T-cell (primary cell): Measurements from ENCODE around the gene APPBP2. TPM values are rescaled to one million over a fixed set of nuclear protein-coding genes. Genes with fewer than 3 reads are reported as not detected.
"Not testable (repeated sequence)": the region's sequence is repeated elsewhere in the genome, so short reads cannot be mapped to it uniquely, and the experiment has no call there.

Source experiments
- ATAC-seq, 4 experiments: fragments of 200-7000 bp in 3 of 4; fragments of 150-1000 bp in 1 of 4; cut with Tn5 transposase; replicated peaks in 1 of 4; 1 replicate in 3 of 4; 2 replicates in 1 of 4; pipeline ENCODE4 v1.10.0; 2021; ENCODE audit warnings: moderate library complexity in 3 of 4, mild to moderate bottlenecking in 2 of 4, moderate number of reproducible peaks in 1 of 4
- CTCF ChIA-PET, 2 donors: fragments of 300-600 bp; sonication (Branson Sonifier 250); formaldehyde crosslinking; loops; one replicate each; lab custom pipeline; 2022; ENCODE audit warnings: antibody characterized with exemption in 2 of 2; lab: Charles Lee
- POLR2A ChIA-PET, 2 donors: fragments of 300-600 bp; sonication (Branson Sonifier 250); formaldehyde crosslinking; loops; one replicate each; lab custom pipeline; 2022; ENCODE audit warnings: antibody characterized with exemption in 2 of 2; lab: Charles Lee
- DNase-seq, 35 experiments: peaks; one replicate each; pipeline versions ENCODE4 v3.0.0 to v3.0.0-alpha.2; 2013 to 2023
- H3K27ac ChIP-seq: one replicate; pipeline ENCODE4 v1.5.1; 2013; ENCODE audit warnings: low read length
- H3K27me3 ChIP-seq, 2 experiments: replicated peaks in 1 of 2; 1 replicate in 1 of 2; 2 replicates in 1 of 2; pipeline versions ENCODE4 v1.6.1 to v1.7.0; 2013; ENCODE audit warnings: low read length in 1 of 2, mixed read lengths in 1 of 2; ENCODE audit not compliant: control insufficient read depth in 2 of 2, insufficient read depth in 2 of 2; ENCODE audit errors: extremely low read depth in 1 of 2
- H3K36me3 ChIP-seq, 2 donors: 1 replicate in 1 of 2; 2 replicates in 1 of 2; pipeline versions ENCODE4 v1.6.1 to v1.7.0; 2013; ENCODE audit warnings: low read length in 1 of 2; ENCODE audit not compliant: control insufficient read depth in 2 of 2, insufficient read depth in 1 of 2; ENCODE audit errors: extremely low read depth in 1 of 2
- H3K4me1 ChIP-seq, 2 experiments: 1 replicate in 1 of 2; 2 replicates in 1 of 2; pipeline versions ENCODE4 v1.6.1 to v1.7.0; 2013; ENCODE audit warnings: low read length in 2 of 2, mixed read lengths in 1 of 2; ENCODE audit not compliant: insufficient read depth in 2 of 2, control insufficient read depth in 1 of 2; ENCODE audit errors: extremely low read depth in 1 of 2
- H3K4me3 ChIP-seq, 2 donors: 1 replicate in 1 of 2; 2 replicates in 1 of 2; pipeline versions ENCODE4 v1.5.1 to v1.7.0; 2013; ENCODE audit warnings: mild to moderate bottlenecking in 2 of 2, low read length in 1 of 2, moderate library complexity in 1 of 2; ENCODE audit not compliant: control insufficient read depth in 1 of 2; ENCODE audit errors: extremely low read depth in 1 of 2
- H3K9me3 ChIP-seq: 2 replicates; pipeline ENCODE4 v1.7.0; 2013
- H3K27ac Mint-ChIP-seq, 2 donors: one replicate each; pipeline ENCODE4 v1.8.0; 2020 to 2021; ENCODE audit warnings: mild to moderate bottlenecking in 2 of 2, mixed read lengths in 2 of 2
- H3K27me3 Mint-ChIP-seq, 2 donors: one replicate each; pipeline ENCODE4 v1.8.0; 2021 to 2022; ENCODE audit warnings: mixed read lengths in 2 of 2
- H3K36me3 Mint-ChIP-seq: one replicate; pipeline ENCODE4 v1.8.0; 2021; ENCODE audit warnings: mixed read lengths
- H3K4me1 Mint-ChIP-seq, 3 donors: one replicate each; pipeline ENCODE4 v1.8.0; 2020 to 2022; ENCODE audit warnings: mixed read lengths in 3 of 3, mild to moderate bottlenecking in 1 of 3
- H3K4me3 Mint-ChIP-seq, 3 donors: one replicate each; pipeline ENCODE4 v1.8.0; 2020 to 2022; ENCODE audit warnings: mild to moderate bottlenecking in 3 of 3, mixed read lengths in 3 of 3, moderate library complexity in 3 of 3
- H3K9me3 Mint-ChIP-seq, 3 donors: one replicate each; pipeline ENCODE4 v1.8.0; 2020 to 2022; ENCODE audit warnings: mixed read lengths in 3 of 3
- whole genome bisulfite sequencing: methylation state at CpG from one replicate; pipeline ENCODE4 v1.1.5; 2013; ENCODE audit warnings: missing lambda C conversion rate; ENCODE audit not compliant: insufficient coverage; 5-methylcytosine and 5-hydroxymethylcytosine counted together
- total RNA-seq, 35 experiments: library from RNA in 6 of 35; stranded (reverse) in 6 of 35; fragments of 120-200 nt in 1 of 35; gene quantifications; one replicate each; pipeline versions ENCODE4 v1.2.1 to v1.2.4 and lab custom pipeline; 2013 to 2026

APPBP2 gene
- total RNA-seq, 5 donors from 2014 or later (not counting 1 experiment from before 2014, with no cell fraction given): 32.2 to 42.0 (median 36.6) TPM

GRCh38 chr17:60501589-60501988, 24.5 kb downstream of the APPBP2 start:
- H3K4me3 Mint-ChIP-seq: no peak overlapping the region
- ATAC-seq (no peak), DNase-seq (no peak)
- Histone ChIP-seq H3K36me3 (peaks cover 0 to 23% of the 10 kb centered on the region in 2 donors), H3K9me3 (no peaks in the 10 kb centered on the region), H3K27me3 (no peaks in the 10 kb centered on the region), H3K27ac (no peak overlapping the region), H3K4me3 (no peak overlapping the region), H3K4me1 (no peaks in the 10 kb centered on the region)
- peaks cover 20% of the 10 kb centered on the region for H3K36me3 Mint-ChIP-seq
- WGBS: no CpG with 5 or more reads among the region's 2 CpGs
- no peaks in the 10 kb centered on the region for H3K9me3 Mint-ChIP-seq
- ChIA-PET POLR2A (no interaction called here), CTCF (no interaction called here)
- H3K27ac Mint-ChIP-seq: no peak overlapping the region
- H3K27me3 Mint-ChIP-seq: no peaks in the 10 kb centered on the region
- peaks cover 13 to 27% (median 23%) of the 10 kb centered on the region in 3 donors for H3K4me1 Mint-ChIP-seq

- Histone ChIP-seq H3K4me1 (no peaks in the 10 kb centered on the region), H3K36me3 (peaks cover 21 to 52% of the 10 kb centered on the region in 2 donors), H3K9me3 (peaks cover 5% of the 10 kb centered on the region), H3K27ac (no peak overlapping the region), H3K27me3 (no peaks in the 10 kb centered on the region), H3K4me3 (no peak overlapping the region)
- no peak overlapping the region for H3K4me3 Mint-ChIP-seq
- DNase-seq: no peak
- peaks cover 1 to 9% (median 5%) of the 10 kb centered on the region in 3 donors for H3K9me3 Mint-ChIP-seq
- peaks cover 3 to 6% (median 5%) of the 10 kb centered on the region in 3 donors for H3K4me1 Mint-ChIP-seq
- ChIA-PET CTCF (no interaction called here), POLR2A (no interaction called here)
- peaks cover 63% of the 10 kb centered on the region for H3K36me3 Mint-ChIP-seq
- no peak for ATAC-seq
- no peak overlapping the region for H3K27ac Mint-ChIP-seq
- H3K27me3 Mint-ChIP-seq: no peaks in the 10 kb centered on the region
These were observed 30.0 kb downstream of the APPBP2 start for GRCh38 chr17:60496041-60496440.

GRCh38 chr17:60495260-60495659, 30.8 kb downstream of the APPBP2 start:
- no peak overlapping the region for H3K4me3 Mint-ChIP-seq
- H3K9me3 ChIP-seq: peaks cover 5% of the 10 kb centered on the region
- ChIA-PET CTCF (interaction anchor here in 1 of 2 donors (0.7 kb wide), 1 partner anchor 1572 kb away, joined by 8 read pairs; no protein-coding TSS in a partner anchor), POLR2A (no interaction called here)
- peaks cover 3 to 6% (median 3%) of the 10 kb centered on the region in 3 donors for H3K4me1 Mint-ChIP-seq
- H3K36me3 ChIP-seq: peaks cover 21 to 52% of the 10 kb centered on the region in 2 donors
- ATAC-seq (no peak), DNase-seq (no peak)
- H3K4me3 ChIP-seq: no peak overlapping the region
- no peaks in the 10 kb centered on the region for H3K27me3 ChIP-seq
- no peaks in the 10 kb centered on the region for H3K4me1 ChIP-seq
- H3K27ac ChIP-seq: no peak overlapping the region
- no CpG with 5 or more reads among the region's 2 CpGs for WGBS
- no peak overlapping the region for H3K27ac Mint-ChIP-seq
- no peaks in the 10 kb centered on the region for H3K27me3 Mint-ChIP-seq
- peaks cover 5 to 14% (median 9%) of the 10 kb centered on the region in 3 donors for H3K9me3 Mint-ChIP-seq
- H3K36me3 Mint-ChIP-seq: peaks cover 71% of the 10 kb centered on the region

- 100% methylated on average over 2 of the region's 3 CpGs for WGBS
- H3K9me3 ChIP-seq: peaks cover 5% of the 10 kb centered on the region
- H3K36me3 ChIP-seq: peaks cover 21 to 51% of the 10 kb centered on the region in 2 donors
- Mint-ChIP-seq H3K27me3 (no peaks in the 10 kb centered on the region), H3K9me3 (peaks cover 5 to 14% (median 9%) of the 10 kb centered on the region in 3 donors), H3K36me3 (peaks cover 69% of the 10 kb centered on the region), H3K27ac (no peak overlapping the region), H3K4me3 (no peak overlapping the region), H3K4me1 (peaks cover 0 to 6% (median 0%) of the 10 kb centered on the region in 3 donors)
- H3K27ac ChIP-seq: no peak overlapping the region
- H3K4me1 ChIP-seq: no peaks in the 10 kb centered on the region
- no peak for ATAC-seq
- H3K4me3 ChIP-seq: no peak overlapping the region
- CTCF ChIA-PET: no interaction called here
- DNase-seq: no peak
- POLR2A ChIA-PET: no interaction called here
- no peaks in the 10 kb centered on the region for H3K27me3 ChIP-seq
These were observed 32.2 kb downstream of the APPBP2 start for GRCh38 chr17:60493847-60494321.

GRCh38 chr17:60491771-60492170, 34.3 kb downstream of the APPBP2 start:
- H3K27ac Mint-ChIP-seq: no peak overlapping the region
- peaks cover 9 to 14% (median 10%) of the 10 kb centered on the region in 3 donors for H3K9me3 Mint-ChIP-seq
- Histone ChIP-seq H3K36me3 (peaks cover 21 to 52% of the 10 kb centered on the region in 2 donors), H3K4me1 (no peaks in the 10 kb centered on the region), H3K27ac (no peak overlapping the region), H3K9me3 (peaks cover 5% of the 10 kb centered on the region), H3K27me3 (no peaks in the 10 kb centered on the region), H3K4me3 (peak overlapping the region in 1 of 2 donors; percentile 11)
- no peak overlapping the region for H3K4me3 Mint-ChIP-seq
- H3K4me1 Mint-ChIP-seq: no peaks in the 10 kb centered on the region
- ChIA-PET CTCF (no interaction called here), POLR2A (no interaction called here)
- H3K27me3 Mint-ChIP-seq: no peaks in the 10 kb centered on the region
- peaks cover 72% of the 10 kb centered on the region for H3K36me3 Mint-ChIP-seq
- 100% methylated on average over 2 of the region's 3 CpGs for WGBS
- ATAC-seq (no peak), DNase-seq (no peak)

GRCh38 chr17:60490594-60490993, 35.4 kb downstream of the APPBP2 start:
- H3K4me1 Mint-ChIP-seq, H3K4me3 ChIP-seq, H3K27ac ChIP-seq, H3K27me3 Mint-ChIP-seq, H3K4me1 ChIP-seq, H3K27me3 ChIP-seq, POLR2A ChIA-PET, H3K4me3 Mint-ChIP-seq, H3K27ac Mint-ChIP-seq, H3K9me3 ChIP-seq, ATAC-seq, CTCF ChIA-PET, DNase-seq: not testable (repeated sequence)
- Mint-ChIP-seq H3K36me3 (peaks cover 69% of the 10 kb centered on the region), H3K9me3 (peaks cover 9 to 14% (median 14%) of the 10 kb centered on the region in 3 donors)
- peaks cover 21 to 48% of the 10 kb centered on the region in 2 donors for H3K36me3 ChIP-seq
- no CpG with 5 or more reads among the region's 2 CpGs for WGBS
